ENCODE measurements around the gene HCFC2. TPM values are rescaled to one million over a fixed set of nuclear protein-coding genes. Genes with fewer than 3 reads are reported as not detected.

The HCFC2 gene
- total and polyA plus RNA-seq, 2 experiments from 2014 or later, result 7.5 to 15.1 TPM

GRCh38 chr12:104056419-104056972, 7.8 kb upstream of the HCFC2 start:
- Histone ChIP-seq H3K27me3 (peaks cover 7% of the 10 kb centered on the region), H3K4me3 (no peak overlapping the region), H3K27ac (no peak overlapping the region), H3K4me1 (ENCODE audit: insufficient read depth) (no peaks in the 10 kb centered on the region), H3K9me3 (ENCODE audit: low read depth) (no peaks in the 10 kb centered on the region), H2AFZ (no peak overlapping the region), H3K79me2 (no peaks in the 10 kb centered on the region), H4K20me1 (ENCODE audit: insufficient read depth, poor library complexity, severe bottlenecking) (no peaks in the 10 kb centered on the region), H3K9me2 (replicated peaks; ENCODE audit: insufficient read depth) (no peaks in the 10 kb centered on the region), H3K4me2 (no peak overlapping the region), H3K36me3 (replicated peaks; ENCODE audit: insufficient read depth, low read depth) (no peaks in the 10 kb centered on the region)
- DNase-seq (ENCODE audit: low spot score), result no peak
- no peak for TF ChIP-seq EZH2 (IDR thresholded peaks at IDR 0.05; ENCODE audit: borderline replicate concordance)
- no peak for TF ChIP-seq EZH2phosphoT487 (IDR thresholded peaks at IDR 0.05; ENCODE audit: low read depth, severe bottlenecking, unreplicated experiment)
- TF ChIP-seq CTCF (IDR thresholded peaks at IDR 0.05; ENCODE audit: poor library complexity), result no peak
- WGBS (ENCODE audit: low lambda C conversion rate, missing lambda C conversion rate), result 75% methylated on average over 4 of the region's 4 CpGs

- Histone ChIP-seq H3K27me3 (peaks cover 7% of the 10 kb centered on the region), H3K9me3 (ENCODE audit: low read depth) (no peaks in the 10 kb centered on the region), H2AFZ (no peak overlapping the region), H3K9me2 (replicated peaks; ENCODE audit: insufficient read depth) (no peaks in the 10 kb centered on the region), H3K79me2 (no peaks in the 10 kb centered on the region), H3K4me3 (no peak overlapping the region), H3K27ac (no peak overlapping the region), H3K4me1 (ENCODE audit: insufficient read depth) (no peaks in the 10 kb centered on the region), H4K20me1 (ENCODE audit: insufficient read depth, poor library complexity, severe bottlenecking) (no peaks in the 10 kb centered on the region), H3K4me2 (no peak overlapping the region), H3K36me3 (replicated peaks; ENCODE audit: insufficient read depth, low read depth) (no peaks in the 10 kb centered on the region)
- 0% methylated on average over 1 of the region's 1 CpG for WGBS (ENCODE audit: low lambda C conversion rate, missing lambda C conversion rate)
- no peak for DNase-seq (ENCODE audit: low spot score)
- TF ChIP-seq EZH2 (IDR thresholded peaks at IDR 0.05; ENCODE audit: borderline replicate concordance) (no peak), CTCF (IDR thresholded peaks at IDR 0.05; ENCODE audit: poor library complexity) (peak; percentile 59), EZH2phosphoT487 (IDR thresholded peaks at IDR 0.05; ENCODE audit: low read depth, severe bottlenecking, unreplicated experiment) (no peak)
These were observed 6.5 kb upstream of the HCFC2 start for GRCh38 chr12:104057771-104058197.

GRCh38 chr12:104058802-104059201, 5.5 kb upstream of the HCFC2 start:
- Histone ChIP-seq H2AFZ (no peak overlapping the region), H3K36me3 (replicated peaks; ENCODE audit: insufficient read depth, low read depth) (no peaks in the 10 kb centered on the region), H3K4me3 (no peak overlapping the region), H3K4me2 (no peak overlapping the region), H3K9me3 (ENCODE audit: low read depth) (no peaks in the 10 kb centered on the region), H3K79me2 (no peaks in the 10 kb centered on the region), H3K4me1 (ENCODE audit: insufficient read depth) (peaks cover 6% of the 10 kb centered on the region), H3K9me2 (replicated peaks; ENCODE audit: insufficient read depth) (no peaks in the 10 kb centered on the region), H3K27ac (no peak overlapping the region), H3K27me3 (peaks cover 7% of the 10 kb centered on the region), H4K20me1 (ENCODE audit: insufficient read depth, poor library complexity, severe bottlenecking) (no peaks in the 10 kb centered on the region)
- WGBS (ENCODE audit: low lambda C conversion rate, missing lambda C conversion rate), result 85% methylated on average over 4 of the region's 4 CpGs
- TF ChIP-seq EZH2 (IDR thresholded peaks at IDR 0.05; ENCODE audit: borderline replicate concordance), result no peak
- no peak for TF ChIP-seq EZH2phosphoT487 (IDR thresholded peaks at IDR 0.05; ENCODE audit: low read depth, severe bottlenecking, unreplicated experiment)
- TF ChIP-seq CTCF (IDR thresholded peaks at IDR 0.05; ENCODE audit: poor library complexity), result no peak
- no peak for DNase-seq (ENCODE audit: low spot score)
